ENCODE measurements around the gene C16orf86. TPM values are rescaled to one million over a fixed set of nuclear protein-coding genes. Genes with fewer than 3 reads are reported as not detected.

C16orf86 gene
- total and polyA plus RNA-seq, 2 of the 8 experiments (the other 6 are each of a cell fraction or from before 2014, with no cell fraction given), result 1.4 to 2.3 TPM

DNA sequence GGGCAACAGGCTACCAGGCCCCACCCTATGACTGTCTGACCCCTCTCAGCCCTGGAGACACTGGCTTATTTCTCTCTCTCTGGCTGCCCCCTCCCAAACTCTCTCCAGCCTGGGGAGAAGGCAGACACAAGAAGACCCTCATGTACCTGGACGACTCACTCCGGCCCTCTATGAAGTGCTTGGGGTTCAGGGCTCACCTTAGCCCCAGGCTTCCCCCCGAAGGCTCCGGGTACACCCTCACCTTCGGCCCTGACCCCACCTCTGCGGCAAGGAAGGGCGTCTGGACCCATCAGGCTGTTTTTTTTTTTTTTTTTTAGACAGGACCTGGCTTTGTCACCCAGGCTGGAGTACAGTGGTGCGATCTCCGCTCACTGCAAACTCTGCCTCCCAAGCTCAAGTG, 22.6 kb upstream of the C16orf86 start (continued):
- no peak for TF ChIP-seq PHF8 (conservative IDR thresholded peaks at IDR 0.05; ENCODE audit: low read depth, low read length)
- TF ChIP-seq ATF2 (IDR thresholded peaks at IDR 0.05; ENCODE audit: low read length), result no peak
- TF ChIP-seq RNF2 (IDR thresholded peaks at IDR 0.05; ENCODE audit: borderline replicate concordance, low read depth, low read length, missing control alignments, poor library complexity, severe bottlenecking), result no peak
- no peak for TF ChIP-seq ZNF274 (IDR thresholded peaks at IDR 0.05; ENCODE audit: borderline replicate concordance, extremely low read depth, low read length)
- no peak for TF ChIP-seq POLR2AphosphoS5 (IDR thresholded peaks at IDR 0.05; ENCODE audit: low read depth, low read length)

All from H1 (cell line).